MM.1S (cell line): ENCODE results near the gene CABS1.

Experiments
- DNase-seq: peaks from one replicate; pipeline ENCODE4 v3.0.0-alpha.2; 2015
- H2AFZ ChIP-seq: fragments of 300-600 bp; sonication (generic); 2 replicates; pipeline ENCODE4 v1.6.0; 2016; ENCODE audit warnings: antibody characterized with exemption, low read length
- H3F3A ChIP-seq: fragments of 300-600 bp; sonication (generic); 2 replicates; pipeline ENCODE4 v1.6.1; 2016; ENCODE audit warnings: mild to moderate bottlenecking, antibody characterized with exemption, low read length, moderate library complexity, mixed read lengths; ENCODE audit not compliant: insufficient read depth
- H3K27ac ChIP-seq: fragments of 300-600 bp; sonication (generic); 2 replicates; pipeline ENCODE4 v1.5.1; 2016; ENCODE audit warnings: mild to moderate bottlenecking, low read length
- H3K27me3 ChIP-seq: fragments of 300-600 bp; sonication (generic); replicated peaks from 2 replicates; pipeline ENCODE4 v1.6.0; 2016; ENCODE audit warnings: low read length; ENCODE audit not compliant: insufficient read depth
- H3K36me3 ChIP-seq: fragments of 300-600 bp; sonication (generic); replicated peaks from 2 replicates; pipeline ENCODE4 v1.6.1; 2016; ENCODE audit warnings: mild to moderate bottlenecking, low read length, mixed read lengths; ENCODE audit not compliant: insufficient read depth
- H3K4me1 ChIP-seq: fragments of 300-600 bp; sonication (generic); 2 replicates; pipeline ENCODE4 v1.6.1; 2016; ENCODE audit warnings: low read length, mixed read lengths
- H3K4me2 ChIP-seq: fragments of 300-600 bp; sonication (generic); 2 replicates; pipeline ENCODE4 v1.6.0; 2016; ENCODE audit warnings: low read depth, low read length
- H3K4me3 ChIP-seq: fragments of 300-600 bp; sonication (generic); 2 replicates; pipeline ENCODE4 v1.5.1; 2016; ENCODE audit warnings: low read length, mixed read lengths
- H3K79me2 ChIP-seq: fragments of 300-600 bp; sonication (generic); 2 replicates; pipeline ENCODE4 v1.6.1; 2016; ENCODE audit warnings: mixed run types, low read length, mixed read lengths
- H3K9ac ChIP-seq: fragments of 300-600 bp; sonication (generic); 2 replicates; pipeline ENCODE4 v1.6.1; 2016; ENCODE audit warnings: low read length, mixed read lengths
- H3K9me2 ChIP-seq: fragments of 300-600 bp; sonication (generic); replicated peaks from 2 replicates; pipeline ENCODE4 v1.6.1; 2016; ENCODE audit warnings: mild to moderate bottlenecking, low read length, mixed read lengths; ENCODE audit not compliant: insufficient read depth
- H3K9me3 ChIP-seq: fragments of 300-600 bp; sonication (generic); replicated peaks from 2 replicates; pipeline ENCODE4 v1.6.1; 2016; ENCODE audit warnings: mild to moderate bottlenecking, low read length, mixed read lengths; ENCODE audit not compliant: insufficient read depth
- H4K20me1 ChIP-seq: fragments of 300-600 bp; sonication (generic); 2 replicates; pipeline ENCODE4 v1.6.1; 2016; ENCODE audit warnings: mild to moderate bottlenecking, low read length, moderate library complexity, mixed read lengths; ENCODE audit not compliant: insufficient read depth
- CTCF ChIP-seq: fragments of 300-600 bp; sonication (generic); IDR thresholded peaks from 2 replicates; pipeline ENCODE4 v1.5.1; 2016; ENCODE audit warnings: antibody characterized with exemption, low read length, mixed read lengths
- EZH2 ChIP-seq: fragments of 300-600 bp; sonication (generic); optimal IDR thresholded peaks from 2 replicates; pipeline ENCODE3; 2017; ENCODE audit warnings: low read depth, mild to moderate bottlenecking, antibody characterized with exemption, low read length, mixed read lengths
- EZH2phosphoT487 ChIP-seq: fragments of 300-600 bp; sonication (generic); IDR thresholded peaks from 2 replicates; pipeline ENCODE4 v1.6.1; 2018; ENCODE audit warnings: antibody characterized with exemption, low read length

Gene CABS1

GRCh38 chr4:70303090-70303489 is 31.7 kb upstream of the CABS1 start:
- no peaks in the 10 kb centered on the region for H3K9me3 ChIP-seq
- peaks cover 31% of the 10 kb centered on the region for H3K4me1 ChIP-seq
- no peaks in the 10 kb centered on the region for H3K9me2 ChIP-seq
- no peaks in the 10 kb centered on the region for H3K36me3 ChIP-seq
- no peaks in the 10 kb centered on the region for H3K27me3 ChIP-seq
- no peaks in the 10 kb centered on the region for H4K20me1 ChIP-seq
- no peak overlapping the region for H3K9ac ChIP-seq
- DNase-seq, result no peak
- TF ChIP-seq EZH2 (no peak), EZH2phosphoT487 (no peak), CTCF (no peak)
- no peak overlapping the region for H2AFZ ChIP-seq
- peaks cover 4% of the 10 kb centered on the region for H3F3A ChIP-seq
- H3K4me3 ChIP-seq, result no peak overlapping the region
- no peak overlapping the region for H3K4me2 ChIP-seq
- H3K79me2 ChIP-seq, result no peaks in the 10 kb centered on the region
- H3K27ac ChIP-seq, result no peak overlapping the region

- TF ChIP-seq EZH2phosphoT487 (no peak), CTCF (no peak), EZH2 (no peak)
Measured at GRCh38 chr4:70305601-70306000, 29.2 kb upstream of the CABS1 start.

GRCh38 chr4:70306076-70306475 is 28.7 kb upstream of the CABS1 start:
- Histone ChIP-seq H2AFZ (no peak overlapping the region), H3K9me3 (no peaks in the 10 kb centered on the region), H4K20me1 (no peaks in the 10 kb centered on the region), H3K27me3 (no peaks in the 10 kb centered on the region), H3K9ac (no peak overlapping the region), H3K4me1 (peaks cover 11% of the 10 kb centered on the region), H3K4me3 (no peak overlapping the region), H3K4me2 (no peak overlapping the region), H3K79me2 (no peaks in the 10 kb centered on the region), H3K9me2 (no peaks in the 10 kb centered on the region), H3K36me3 (no peaks in the 10 kb centered on the region), H3K27ac (no peak overlapping the region), H3F3A (no peaks in the 10 kb centered on the region)
- DNase-seq, result no peak
- no peak for TF ChIP-seq EZH2phosphoT487
- no peak for TF ChIP-seq CTCF
- no peak for TF ChIP-seq EZH2

More at GRCh38 chr4:70305601-70306000, 29.2 kb upstream of the CABS1 start:
- Histone ChIP-seq H3K36me3 (no peaks in the 10 kb centered on the region), H3K4me3 (no peak overlapping the region), H3K27ac (no peak overlapping the region), H4K20me1 (no peaks in the 10 kb centered on the region), H3K9ac (no peak overlapping the region), H3K79me2 (no peaks in the 10 kb centered on the region), H3K27me3 (no peaks in the 10 kb centered on the region), H2AFZ (no peak overlapping the region), H3K4me1 (peaks cover 11% of the 10 kb centered on the region), H3K9me2 (no peaks in the 10 kb centered on the region), H3F3A (no peaks in the 10 kb centered on the region), H3K4me2 (no peak overlapping the region), H3K9me3 (no peaks in the 10 kb centered on the region)
- DNase-seq, result no peak
